Measurements from ENCODE around the gene BCORL1. TPM values are rescaled to one million over a fixed set of nuclear protein-coding genes. Genes with fewer than 3 reads are reported as not detected.

The BCORL1 gene
- total and polyA plus RNA-seq, 2 of the 8 experiments (the other 6 are each of a cell fraction or from before 2014, with no cell fraction given), result 1.4 to 6.2 TPM

- FAIRE-seq (no peak), DNase-seq (ENCODE audit: low read depth in 1 of 2, low spot score in 2 of 2) (no peak)
- Histone ChIP-seq H3K4me1 (replicated peaks in 1 of 4; ENCODE audit: control insufficient read depth in 3 of 4, insufficient read depth in 4 of 4, low read length in 3 of 4) (no peaks in the 10 kb centered on the region; a peak in 1 of 7 replicates), H3K4me3 (ENCODE audit: extremely low read depth in 1 of 4, insufficient read depth in 2 of 4, low read depth in 3 of 4, low read length in 4 of 4) (no peak overlapping the region), H3K23ac (ENCODE audit: insufficient read length) (no peak overlapping the region), H3K79me1 (ENCODE audit: low read depth, low read length) (no peaks in the 10 kb centered on the region), H4K20me1 (replicated peaks in 1 of 2; ENCODE audit: control insufficient read depth in 1 of 2, insufficient read depth in 2 of 2, low read length in 2 of 2) (no peaks in the 10 kb centered on the region), H2BK12ac (ENCODE audit: low read depth, low read length) (no peak overlapping the region), H4K8ac (ENCODE audit: extremely low read depth, insufficient read depth, low read length) (no peak overlapping the region), H3K79me2 (ENCODE audit: control insufficient read depth in 1 of 2, insufficient read depth in 2 of 2, low read length in 2 of 2) (no peaks in the 10 kb centered on the region), H3K56ac (replicated peaks; ENCODE audit: insufficient read length, low read depth, low read length) (no peak overlapping the region), H2BK5ac (ENCODE audit: low read depth, low read length) (no peak overlapping the region), H3K9me3 (ENCODE audit: insufficient read depth in 2 of 2, low read depth in 1 of 2, low read length in 1 of 2) (no peaks in the 10 kb centered on the region), H2AK5ac (ENCODE audit: low read depth, low read length) (no peak overlapping the region), H2AFZ (ENCODE audit: low read length) (no peak overlapping the region), H3K27me3 (replicated peaks in 1 of 4; ENCODE audit: control insufficient read depth in 3 of 4, extremely low read depth in 1 of 4, insufficient read depth in 3 of 4, low read length in 3 of 4) (no peaks in the 10 kb centered on the region), H3K18ac (ENCODE audit: extremely low read depth, low read length) (no peak overlapping the region), H2BK20ac (ENCODE audit: low read length) (no peak overlapping the region), H3K9ac (replicated peaks in 1 of 4; ENCODE audit: extremely low read depth in 1 of 4, low read depth in 3 of 4, low read length in 3 of 4) (no peak overlapping the region), H2BK120ac (replicated peaks; ENCODE audit: low read depth, low read length) (no peak overlapping the region), H4K5ac (ENCODE audit: insufficient read length, low read depth, low read length) (no peak overlapping the region), H3K4me2 (ENCODE audit: insufficient read depth in 1 of 2, low read depth in 2 of 2, low read length in 2 of 2) (no peak overlapping the region), H3K4ac (replicated peaks; ENCODE audit: insufficient read length, low read depth, low read length) (no peak overlapping the region), H3K23me2 (ENCODE audit: low read depth, low read length) (no peaks in the 10 kb centered on the region), H3K36me3 (ENCODE audit: control insufficient read depth in 2 of 4, insufficient read depth in 4 of 4, low read length in 3 of 4) (peaks cover 0 to 9% (median 0%) of the 10 kb centered on the region in 4 experiments; a peak in 2 of 8 replicates), H3K14ac (ENCODE audit: insufficient read length) (no peak overlapping the region), H3K27ac (ENCODE audit: low read depth, low read length) (no peak overlapping the region), H4K91ac (replicated peaks; ENCODE audit: insufficient read length, low read length) (no peak overlapping the region), H2BK15ac (ENCODE audit: low read length) (no peak overlapping the region)
- TF ChIP-seq CTBP2 (IDR thresholded peaks at IDR 0.05; ENCODE audit: borderline replicate concordance, insufficient read depth, insufficient read length, low read length) (no peak), SP4 (IDR thresholded peaks at IDR 0.05; ENCODE audit: low read length) (no peak)
- 92% methylated on average over 7 of the region's 10 CpGs; no CpG with 5 or more reads in 1 of the 2 experiments for WGBS, 2 experiments (ENCODE audit: extremely low coverage in 1 of 2, insufficient coverage in 1 of 2, insufficient read length in 1 of 2, insufficient replicate concordance in 2 of 2, low coverage in 1 of 2, low lambda C conversion rate in 2 of 2, missing lambda C conversion rate in 1 of 2)
- POLR2A ChIA-PET (ENCODE audit: partially characterized antibody), result no interaction called here
- CTCF ChIA-PET (ENCODE audit: partially characterized antibody), result interaction anchor here (2.0 to 2.7 kb wide), 2 partner anchors 15 to 87 kb away, joined by 6 to 14 read pairs; no protein-coding TSS in a partner anchor
Measured at GRCh38 chrX:130012683-130013082, 30.2 kb downstream of the BCORL1 start.
